ENCODE data around the gene BICDL1.

The BICDL1 gene

DNA sequence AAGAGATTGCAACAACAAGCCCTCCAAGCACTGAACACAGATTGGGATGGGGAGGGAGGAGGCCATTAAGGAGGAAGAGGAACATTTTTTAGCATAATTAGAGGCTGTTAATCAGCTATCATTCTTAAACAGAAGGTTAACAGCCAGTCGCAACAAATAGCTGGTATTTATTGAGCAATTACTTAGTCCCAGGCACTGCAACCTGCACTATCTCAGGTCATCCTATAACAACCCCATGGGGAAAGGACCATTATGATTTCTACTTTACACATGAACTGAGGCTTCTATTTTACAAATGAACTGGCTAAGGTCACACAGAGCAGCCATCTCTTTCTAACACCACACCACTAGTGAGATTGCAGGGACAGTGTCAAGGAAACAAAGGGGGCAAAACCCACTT, 117.1 kb downstream of the BICDL1 start:
- DNase-seq: no peak

DNA sequence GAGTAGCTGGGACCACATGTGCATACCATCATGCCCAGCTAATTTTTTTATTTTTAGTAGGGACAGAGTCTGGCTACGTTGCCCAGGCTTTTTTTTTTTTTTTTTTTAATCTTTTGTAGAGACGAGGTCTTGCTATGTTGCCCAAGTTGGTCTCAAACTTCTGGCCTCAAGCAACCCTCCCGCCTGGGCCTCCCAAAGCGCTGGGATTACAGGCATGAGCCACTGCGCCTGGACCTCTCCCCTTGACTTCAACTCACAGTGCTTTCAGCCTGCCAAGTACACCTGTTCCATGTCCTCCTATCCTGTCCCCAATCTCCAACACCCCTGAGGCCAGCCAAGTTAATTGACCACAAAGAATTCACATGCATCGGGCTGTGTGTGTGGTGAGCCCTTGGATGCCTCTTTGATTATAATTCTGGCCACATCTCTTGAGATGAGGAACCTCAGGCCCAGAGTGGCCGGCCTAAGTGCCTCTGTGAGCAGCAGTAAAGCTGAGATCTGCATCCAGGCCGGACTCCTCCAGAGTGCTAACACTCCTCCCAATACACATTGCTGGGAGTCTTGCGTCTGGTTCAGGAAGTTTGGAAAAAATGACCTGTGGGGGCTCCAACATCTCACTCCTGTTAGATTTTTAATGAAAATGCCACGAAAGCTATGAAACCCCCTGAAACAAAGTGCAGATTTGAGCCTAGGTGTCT, 120.7 kb downstream of the BICDL1 start:
- DNase-seq: no peak

DNA sequence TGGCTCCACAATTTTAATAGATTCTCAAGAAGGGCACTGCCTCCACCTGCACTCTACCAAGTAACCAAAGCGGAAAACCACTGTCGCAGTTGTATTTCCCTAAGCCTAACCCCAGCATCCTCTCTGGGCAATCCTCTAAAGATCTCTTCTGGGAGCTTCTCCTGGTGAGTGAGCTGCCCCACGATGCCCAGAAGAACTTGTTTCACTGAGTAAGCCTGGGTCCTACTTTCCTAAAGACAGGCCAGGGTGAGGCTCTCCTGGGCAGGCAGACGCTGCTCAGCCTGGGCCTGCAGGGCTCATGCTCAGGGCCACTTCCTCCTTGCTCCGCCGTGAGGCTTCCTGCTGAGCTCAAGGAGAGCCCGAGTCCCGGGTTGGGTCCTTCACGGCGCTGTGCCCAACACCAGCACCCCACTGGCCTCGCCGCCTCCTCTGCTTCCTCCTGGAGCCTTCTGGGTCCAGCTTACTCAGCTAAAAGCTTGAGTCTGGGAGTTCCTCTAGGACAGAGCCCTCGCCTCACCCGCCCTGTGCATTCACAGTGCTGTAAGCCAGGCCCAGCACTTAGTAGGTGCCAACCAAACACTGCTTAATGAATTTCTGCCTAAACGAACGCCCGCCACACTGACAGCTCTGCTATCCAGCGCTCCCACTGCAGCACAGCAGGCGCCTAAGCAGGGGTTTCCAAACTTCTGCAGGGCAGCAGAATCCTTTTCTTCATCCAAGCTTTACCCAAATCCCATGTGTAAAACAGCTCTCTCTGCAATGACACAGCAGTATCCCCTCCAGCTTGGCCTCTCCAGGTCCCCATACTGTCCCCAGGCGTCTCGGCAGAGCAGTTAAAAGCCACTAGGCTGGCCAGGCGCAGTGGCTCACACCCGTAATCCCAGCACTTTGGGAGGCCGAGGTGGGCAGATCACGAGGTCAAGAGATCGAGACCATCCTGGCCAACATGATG, 121.8 kb downstream of the BICDL1 start:
- peak; percentile 53 for DNase-seq

DNA sequence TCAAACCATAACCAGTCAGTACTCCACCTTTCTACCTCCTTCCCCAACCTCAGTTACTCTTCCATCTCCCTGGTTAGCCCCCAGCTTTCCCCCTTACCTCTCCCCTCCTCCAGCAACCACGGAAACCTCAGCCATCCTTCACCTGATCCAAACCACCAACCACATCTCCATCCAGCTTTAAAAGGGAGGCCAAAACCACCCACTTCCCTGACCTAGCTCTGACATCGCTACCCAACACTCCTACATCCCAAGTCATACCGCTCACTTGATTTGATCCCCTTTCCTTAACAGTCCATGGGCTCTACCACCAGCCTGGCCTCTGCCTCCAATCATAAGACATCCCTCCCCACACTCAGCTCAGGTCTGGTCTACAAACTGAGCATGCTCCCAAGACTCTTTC, 126.0 kb downstream of the BICDL1 start:
- DNase-seq: no peak

DNA sequence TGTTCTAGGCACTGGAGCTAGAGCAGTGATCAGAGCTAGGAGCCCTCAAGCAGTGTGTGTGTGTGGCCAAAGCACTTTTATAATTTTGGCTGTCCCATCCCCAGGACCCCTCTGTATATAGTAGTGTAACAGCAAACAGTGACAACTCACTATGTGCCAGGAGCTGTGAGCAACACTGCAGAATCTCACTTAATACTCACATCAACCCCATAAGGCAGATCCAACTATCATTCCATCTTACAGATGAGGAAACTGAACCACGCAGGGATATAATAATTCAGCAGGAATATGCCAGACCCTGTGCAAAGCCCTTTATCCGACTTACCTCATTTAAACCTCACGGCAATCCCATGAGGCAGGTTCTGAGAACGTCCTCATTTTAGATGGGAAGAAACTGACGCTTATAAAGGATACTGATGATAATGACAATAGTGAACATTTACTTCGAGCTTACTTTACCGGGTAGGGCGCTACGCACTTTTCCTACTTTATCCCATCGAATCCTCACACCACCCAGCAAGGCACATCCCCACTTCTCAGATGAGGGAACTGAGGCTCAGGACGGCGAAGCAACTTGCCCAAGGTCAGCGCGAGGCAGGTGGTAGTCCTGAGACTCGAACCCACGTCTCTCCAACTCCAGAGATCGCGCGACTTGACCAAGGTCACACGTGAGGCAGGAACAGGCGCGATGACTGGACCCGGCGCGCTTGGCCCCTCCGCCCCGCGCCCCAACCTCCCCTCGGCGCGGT, 126.8 kb downstream of the BICDL1 start:
- peak; percentile 54 for DNase-seq

DNA sequence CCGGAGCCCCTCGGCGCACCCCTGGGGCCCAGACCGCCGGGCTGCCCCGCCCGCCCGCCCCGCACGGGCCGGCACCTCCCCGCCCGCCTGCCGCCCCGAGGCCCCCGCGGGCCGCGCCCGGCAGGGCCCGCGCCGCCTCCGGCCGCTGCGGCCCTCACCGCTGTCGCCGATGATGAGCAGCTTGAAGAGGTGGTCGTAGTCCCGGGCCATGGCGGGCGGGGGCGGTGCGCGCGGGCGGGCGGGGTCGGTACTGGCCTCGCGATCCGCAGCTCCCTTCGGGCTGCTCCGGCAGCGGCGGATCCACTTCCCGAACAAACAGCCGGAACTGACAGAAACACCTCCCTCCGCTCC, 127.4 kb downstream of the BICDL1 start, which contains the start of gene RAB35:
Gene RAB35, minus strand, starts transcription at position 313 of the 351 bp plus-strand sequence. Its CDS starts 103 bp downstream, at position 210.
- DNase-seq: no peak

DNA sequence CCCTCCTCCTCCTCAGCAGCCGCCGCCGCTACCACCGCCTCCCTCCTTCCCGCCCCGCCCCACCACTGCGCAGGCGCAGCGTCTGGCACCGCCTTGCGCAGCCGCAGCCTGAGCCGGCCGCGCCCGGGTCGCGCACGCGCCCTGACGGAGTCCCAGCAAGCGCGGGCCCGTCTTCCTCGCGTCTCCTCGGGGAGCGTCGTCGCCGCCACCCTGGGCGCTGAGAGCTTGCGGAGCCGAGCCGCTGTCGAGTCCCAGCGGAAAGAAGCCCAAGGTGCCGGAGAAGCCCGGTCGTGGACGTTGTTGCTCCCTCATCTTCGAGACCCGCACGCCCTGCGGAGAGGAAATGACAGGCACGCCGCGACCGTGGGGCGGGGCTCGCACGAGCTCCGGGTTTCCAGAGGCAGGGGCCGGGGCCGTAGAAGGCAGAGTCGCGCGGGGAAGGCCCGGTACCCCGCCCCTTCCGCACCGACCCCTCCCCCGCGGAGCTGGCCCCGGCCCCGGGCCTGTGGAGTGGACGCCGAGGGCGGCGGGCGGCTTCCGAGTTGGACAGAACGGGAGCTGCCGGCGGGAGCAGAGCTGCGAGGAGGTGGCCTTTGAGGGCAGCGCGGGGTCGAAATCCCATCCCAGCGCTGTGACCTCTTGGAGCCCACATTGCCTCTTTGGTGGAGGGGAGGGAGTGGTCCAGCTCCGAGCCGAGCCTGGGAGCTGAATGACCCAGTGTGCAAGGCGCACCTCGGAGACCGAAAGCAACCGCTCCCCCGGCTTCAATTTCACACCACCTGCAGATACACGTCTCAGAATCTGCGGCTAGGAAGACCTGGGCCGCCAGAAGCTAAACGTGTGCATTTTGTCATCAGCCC, 128.0 kb downstream of the BICDL1 start:
- DNase-seq: peak; percentile 99

DNA sequence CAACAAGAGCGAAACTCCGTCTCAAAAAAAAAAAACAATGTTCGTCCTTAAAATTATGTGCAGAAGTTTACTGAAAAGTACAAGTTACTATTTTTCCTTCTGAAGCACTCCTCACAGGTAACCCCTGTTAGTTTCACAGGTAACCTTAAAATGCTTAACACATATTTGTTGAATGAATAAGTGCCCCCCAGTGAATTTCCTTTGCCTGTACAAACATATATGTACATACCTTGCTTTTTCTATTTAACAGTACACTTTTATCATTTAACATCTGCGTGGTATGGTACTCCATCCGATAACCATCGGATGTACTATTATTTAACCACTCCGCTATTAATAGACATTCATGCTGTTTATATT, 128.9 kb downstream of the BICDL1 start:
- DNase-seq: no peak

DNA sequence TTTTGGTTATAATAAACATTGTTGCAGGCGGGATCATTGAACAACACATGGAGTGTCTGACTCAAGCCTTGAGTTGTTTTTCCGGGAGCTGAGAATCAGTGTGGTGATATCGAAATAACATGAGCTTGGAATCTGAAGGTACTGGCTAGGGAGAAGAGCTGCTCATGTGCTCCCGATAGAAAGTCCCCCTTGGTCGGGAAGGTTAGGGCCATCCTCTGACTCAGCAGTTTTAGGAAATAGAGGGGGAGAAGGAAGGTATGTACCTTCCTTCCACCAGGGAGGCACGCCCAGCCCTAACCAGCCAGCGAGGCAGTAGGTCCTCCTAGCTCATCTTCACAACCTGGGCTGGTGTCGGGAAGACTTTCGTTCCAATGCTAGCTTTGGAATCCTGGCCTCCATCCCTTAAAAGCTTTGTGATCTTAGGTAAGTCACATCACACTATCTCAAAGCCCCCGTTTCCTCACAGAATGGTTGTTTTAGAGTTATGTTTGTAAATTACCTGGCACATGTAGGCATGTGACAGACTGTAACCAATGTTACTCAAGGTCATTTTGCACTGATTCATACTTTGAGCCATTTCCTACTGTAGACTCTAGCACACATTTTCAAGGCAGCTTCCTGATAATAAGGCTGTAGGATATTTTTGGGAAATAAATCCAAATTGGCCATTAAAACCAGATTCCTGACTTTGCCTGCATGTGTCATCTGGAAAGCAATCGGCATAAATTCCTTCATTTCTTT, 129.5 kb downstream of the BICDL1 start:
- DNase-seq: no peak

DNA sequence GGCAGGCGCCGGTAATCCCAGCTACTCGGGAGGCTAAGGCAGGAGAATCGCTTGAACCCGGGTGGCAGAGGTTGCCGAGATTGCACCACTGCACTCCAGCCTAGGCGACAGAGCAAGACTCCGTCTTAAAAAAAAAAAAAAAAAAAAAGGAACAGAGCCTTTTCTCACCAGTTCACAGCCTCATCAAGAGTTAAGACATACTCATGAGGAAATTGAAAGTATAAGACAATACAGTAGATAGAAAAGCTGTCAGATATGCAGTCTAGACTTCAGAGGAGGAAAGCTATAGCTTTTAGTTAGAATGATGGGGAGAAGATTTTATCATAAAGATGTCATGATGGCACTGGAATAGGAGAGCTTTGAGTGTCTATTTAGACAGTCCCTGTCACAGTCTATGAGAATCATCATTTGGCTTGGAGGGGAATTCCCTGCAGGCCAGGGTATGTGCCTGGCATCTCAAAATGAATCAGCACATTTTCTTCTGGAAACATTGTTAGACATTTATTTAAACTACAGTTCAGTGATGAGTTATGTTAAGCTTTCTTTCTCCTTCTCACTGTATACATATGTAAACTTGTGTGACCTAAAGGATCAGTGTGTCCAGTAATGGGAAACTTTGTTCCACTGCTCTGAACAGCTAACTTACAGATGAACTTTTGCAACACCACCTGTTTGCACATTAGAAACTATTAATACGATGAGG, 130.4 kb downstream of the BICDL1 start:
- DNase-seq: no peak

DNA sequence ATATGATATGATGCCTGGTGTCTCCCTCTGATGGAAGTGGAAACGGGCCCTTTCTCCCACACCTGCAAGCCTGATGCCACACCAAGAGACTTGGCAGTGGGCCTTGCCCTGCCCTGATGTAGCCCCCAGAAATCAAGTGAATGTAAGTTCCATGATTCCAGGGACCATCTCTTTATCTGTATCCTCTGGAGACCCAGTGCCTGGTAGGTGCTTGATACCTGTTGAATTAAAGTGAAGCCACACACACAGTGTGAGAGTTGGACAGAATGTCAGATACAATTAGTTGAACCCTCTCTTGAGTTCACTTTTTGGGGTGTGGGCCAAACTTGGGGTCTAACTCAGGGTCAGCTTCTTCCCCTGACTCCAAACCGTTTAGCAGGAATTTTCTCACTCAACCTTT, 132.3 kb downstream of the BICDL1 start:
- DNase-seq: no peak

DNA sequence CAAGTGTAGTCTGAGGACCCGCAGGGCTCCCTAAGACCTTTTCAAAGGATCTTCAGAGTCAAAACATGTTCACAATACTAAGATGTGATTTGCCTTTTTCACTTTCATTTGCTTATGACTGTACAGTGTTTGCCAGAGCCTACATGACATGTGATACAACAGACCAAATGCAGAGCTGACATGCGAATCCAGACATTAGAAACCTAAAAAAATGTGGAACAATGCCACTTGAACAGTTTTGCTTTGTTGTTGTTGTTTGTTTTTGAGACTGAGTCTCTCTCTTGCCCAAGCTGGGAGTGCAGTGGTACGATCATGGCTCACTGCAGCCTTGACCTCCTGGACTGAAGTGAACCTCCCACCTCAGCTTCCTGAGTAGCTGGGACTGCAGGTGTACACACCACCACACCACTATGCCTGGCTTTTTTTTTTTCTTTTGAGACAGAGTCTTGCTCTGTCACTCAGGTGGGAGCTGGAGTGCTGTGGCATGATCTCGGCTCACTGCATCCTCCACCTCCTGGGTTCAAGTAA, 132.8 kb downstream of the BICDL1 start:
- no peak for DNase-seq

DNA sequence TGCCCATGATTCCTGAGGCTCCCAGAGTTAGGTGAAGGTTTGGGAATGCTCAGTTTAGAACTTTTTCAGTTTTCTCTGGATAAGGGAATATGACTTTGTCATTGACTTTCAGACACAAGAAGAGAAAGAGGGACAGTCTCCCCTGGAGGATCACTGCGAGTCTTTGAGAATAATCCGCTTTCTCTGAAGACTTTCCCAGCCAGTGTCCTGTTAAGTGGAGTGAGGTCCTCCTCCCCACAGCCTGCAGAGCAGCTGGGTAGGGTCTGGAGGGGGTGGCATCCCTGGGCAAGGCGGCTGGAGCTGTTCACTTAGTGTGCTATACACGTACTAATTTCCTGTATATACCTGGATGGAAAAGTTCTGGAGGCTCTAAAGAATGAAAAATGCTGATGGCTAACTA, 136.0 kb downstream of the BICDL1 start:
- no peak for DNase-seq

DNA sequence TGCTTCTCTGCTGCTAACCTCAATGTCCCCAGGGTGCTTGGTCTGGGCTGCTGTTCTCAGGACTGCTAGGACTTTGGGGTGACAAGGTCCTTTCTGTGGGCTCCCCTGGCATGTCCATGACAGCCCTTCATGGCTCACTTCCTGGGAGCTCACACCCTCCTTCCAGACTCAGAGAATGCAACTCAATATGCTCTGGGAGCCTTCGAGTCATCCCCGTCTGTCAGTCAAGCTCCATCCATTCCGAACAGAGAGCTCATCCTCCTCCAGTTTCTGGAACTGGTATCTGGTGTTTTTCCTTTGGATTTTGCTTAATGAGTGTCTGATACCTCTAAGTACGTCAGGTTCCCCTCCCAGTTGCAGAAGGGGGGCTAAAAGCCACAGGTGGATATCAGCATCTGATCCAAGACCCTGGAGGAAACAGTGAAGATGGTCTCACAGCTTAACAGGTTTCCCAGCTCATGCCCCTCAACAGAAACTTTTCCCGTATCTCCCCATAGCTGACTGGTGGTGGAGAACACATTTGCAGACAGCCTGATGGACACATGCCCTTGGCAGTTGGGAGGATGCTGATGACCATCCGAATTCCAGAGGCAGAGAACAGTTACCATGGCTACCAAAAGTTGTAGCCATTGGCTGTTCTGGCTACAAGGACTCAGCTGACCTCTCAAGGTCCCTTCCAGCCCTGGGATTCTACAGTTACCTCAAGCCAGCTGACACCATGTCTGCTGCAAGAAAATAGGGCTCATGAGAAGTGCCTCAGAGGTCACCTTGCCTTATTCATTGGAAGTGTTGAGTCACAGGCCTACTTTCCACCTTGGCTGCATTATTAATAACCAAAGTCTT, 137.0 kb downstream of the BICDL1 start:
- no peak for DNase-seq

DNA sequence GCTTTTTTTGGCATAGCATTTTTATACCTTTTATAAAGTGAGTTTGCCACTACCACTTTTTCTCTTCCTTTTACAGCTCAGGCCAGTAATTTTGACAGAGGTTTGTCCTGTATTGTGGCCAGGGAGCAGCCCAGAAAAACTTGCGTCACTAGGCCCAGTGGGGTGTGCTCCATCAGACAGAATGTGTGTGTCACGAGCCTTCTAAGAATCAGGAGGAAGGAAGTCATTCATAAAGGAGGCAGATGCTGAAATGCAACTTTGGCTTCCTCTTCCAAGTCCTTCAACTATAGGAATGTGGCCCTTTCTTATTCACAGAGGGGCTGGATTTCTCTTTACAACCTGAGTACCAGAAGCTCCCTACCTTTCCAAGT, 137.6 kb downstream of the BICDL1 start:
- DNase-seq: no peak

DNA sequence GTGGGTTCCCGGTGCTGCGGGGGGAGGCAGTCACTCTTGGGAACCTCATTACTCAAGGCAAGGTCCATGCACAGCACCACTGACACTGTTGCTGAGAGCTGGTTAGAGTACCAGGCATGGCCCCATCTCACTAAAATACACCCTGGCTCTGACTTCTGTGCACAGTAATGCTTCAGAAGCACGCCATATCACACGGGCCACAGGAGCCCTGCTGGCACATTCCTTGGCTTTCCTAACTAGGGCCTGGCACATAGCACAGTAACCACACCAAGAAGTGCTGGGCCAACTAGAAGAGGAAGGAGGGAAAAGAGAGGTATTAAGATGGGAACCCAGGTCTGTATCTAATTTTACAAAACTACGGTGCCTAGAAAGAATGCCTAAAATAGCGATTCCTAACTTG, 141.0 kb downstream of the BICDL1 start:
- no peak for DNase-seq

DNA sequence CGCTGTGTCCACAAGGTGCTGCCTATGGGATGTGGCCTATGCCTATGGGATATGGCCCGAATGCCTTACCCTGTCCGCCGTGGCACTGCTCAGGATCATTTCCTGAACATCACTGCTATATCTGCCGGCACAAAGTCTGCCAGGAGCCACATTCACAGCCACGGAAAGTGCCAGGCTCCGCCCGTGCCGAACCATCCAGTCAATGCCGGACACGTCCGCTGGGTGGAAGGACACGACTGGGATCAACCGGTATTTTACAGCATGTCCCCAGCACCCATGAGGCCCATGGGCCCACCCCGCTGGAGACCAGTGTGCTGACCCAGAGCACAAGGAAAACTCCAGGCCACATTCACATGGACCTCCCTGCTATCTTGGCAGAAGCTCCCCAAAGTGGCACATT, 142.1 kb downstream of the BICDL1 start:
- no peak for DNase-seq

DNA sequence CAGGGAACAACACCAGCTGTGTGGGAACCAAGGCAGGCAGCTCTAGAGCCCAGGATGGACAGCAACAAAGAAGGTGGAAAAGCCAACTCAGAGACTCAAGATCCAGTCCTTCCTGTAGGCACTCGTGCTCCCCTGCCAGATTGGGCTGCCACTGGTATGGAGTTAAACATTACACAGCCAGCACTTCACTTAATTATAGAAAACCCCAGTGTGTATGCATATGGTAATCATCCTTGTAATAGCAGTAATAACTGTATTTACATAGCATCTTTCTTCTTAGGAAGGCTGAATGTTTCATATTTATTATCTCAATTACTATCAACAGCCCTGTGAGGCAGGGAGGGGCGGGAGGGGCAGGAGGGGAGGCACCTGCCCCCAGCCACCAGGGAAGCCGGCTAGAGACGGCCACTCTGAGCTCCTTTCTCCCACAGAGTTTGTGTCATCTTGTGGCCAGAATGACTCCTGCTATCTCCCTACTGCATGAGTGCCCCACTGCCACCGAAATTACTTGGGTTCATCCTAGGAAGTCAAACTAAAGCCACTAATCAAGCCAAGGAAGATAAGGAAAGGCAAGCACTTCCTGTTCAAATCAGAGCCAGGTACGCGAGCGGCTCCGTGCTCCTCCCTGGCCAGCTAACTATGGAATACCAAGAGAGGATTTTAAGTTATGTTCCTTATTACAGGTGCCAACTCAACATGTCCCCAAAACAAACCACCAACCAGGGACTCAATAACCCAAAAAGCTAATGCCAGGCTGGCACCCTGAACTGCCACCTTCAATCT, 143.2 kb downstream of the BICDL1 start:
- DNase-seq: no peak

DNA sequence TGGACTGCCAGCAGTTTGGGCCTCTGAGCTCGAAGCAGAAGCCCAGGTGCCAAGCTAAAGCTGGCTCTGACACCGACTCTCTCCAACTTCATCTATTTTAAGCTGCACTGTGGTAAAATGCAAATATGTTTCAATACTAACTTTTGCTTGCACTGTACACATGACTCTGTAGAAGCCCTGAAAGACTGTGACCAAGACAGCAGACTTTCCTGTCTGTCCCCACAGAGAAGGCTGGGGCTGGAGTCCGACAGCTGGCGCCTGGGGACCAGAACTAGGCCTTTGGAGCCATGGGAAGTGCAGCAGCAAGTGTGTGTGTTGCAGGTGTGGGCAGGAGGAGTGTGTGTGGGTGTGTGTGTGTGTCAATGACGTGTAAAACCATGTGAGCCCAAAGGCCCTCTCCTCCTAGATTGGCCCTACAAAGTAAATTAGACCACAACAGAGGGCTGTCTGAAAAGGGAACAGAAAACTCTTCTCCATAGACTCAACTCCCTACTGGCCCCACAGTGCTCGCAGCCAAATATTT, 143.9 kb downstream of the BICDL1 start:
- DNase-seq: no peak
